Measurements from ENCODE around the gene CACHD1. TPM values are rescaled to one million over a fixed set of nuclear protein-coding genes. Genes with fewer than 3 reads are reported as not detected.

The CACHD1 gene
- total RNA-seq, 2 experiments from 2014 or later: not detected

- Histone ChIP-seq H3K9me2 (ENCODE audit: insufficient read depth, low read length) (no peaks in the 10 kb centered on the region), H3K4me1 (ENCODE audit: insufficient read depth, low read length, poor library complexity, severe bottlenecking) (no peaks in the 10 kb centered on the region), H3K36me3 (ENCODE audit: insufficient read depth, low read length) (no peaks in the 10 kb centered on the region), H4K20me1 (ENCODE audit: insufficient read depth, low read length) (no peaks in the 10 kb centered on the region), H3K4me3 (ENCODE audit: low read depth, low read length, poor library complexity, severe bottlenecking) (no peak overlapping the region), H3K4me2 (ENCODE audit: low read length) (no peak overlapping the region), H3K79me2 (ENCODE audit: insufficient read depth, low read depth, low read length) (no peaks in the 10 kb centered on the region), H3K27ac (ENCODE audit: low read depth, low read length, poor library complexity, severe bottlenecking) (no peak overlapping the region), H3K9me3 (ENCODE audit: low read length) (no peaks in the 10 kb centered on the region), H2AFZ (ENCODE audit: low read length) (no peak overlapping the region)
- POLR2A ChIA-PET: no interaction called here
- BruUV-seq (replicated peaks): no TSS peak
- DNase-seq (ENCODE audit: low spot score): no peak
- CTCF ChIA-PET (ENCODE audit: unreplicated experiment): no interaction called here
- TF ChIP-seq CTCF (conservative IDR thresholded peaks at IDR 0.05; ENCODE audit: low read length) (no peak), EZH2phosphoT487 (IDR thresholded peaks at IDR 0.05; ENCODE audit: borderline replicate concordance, low read depth, low read length) (no peak)
- intact Hi-C loops (cut with micrococcal nuclease; ENCODE audit: unreplicated experiment): loop anchor here (10.0 kb wide), 1 partner anchor 280 kb away; the partner anchor contains the start of gene JAK1
Observed at GRCh38 chr1:64685217-64685616, 215.3 kb downstream of the CACHD1 start.

GRCh38 chr1:64685765-64686341, 215.9 kb downstream of the CACHD1 start:
- TF ChIP-seq EZH2phosphoT487 (IDR thresholded peaks at IDR 0.05; ENCODE audit: borderline replicate concordance, low read depth, low read length): no peak
- no peak for TF ChIP-seq CTCF (conservative IDR thresholded peaks at IDR 0.05; ENCODE audit: low read length)
- no peaks in the 10 kb centered on the region for H3K79me2 ChIP-seq (ENCODE audit: insufficient read depth, low read depth, low read length)
- BruUV-seq (replicated peaks): no TSS peak

More at GRCh38 chr1:64685765-64686341, 215.9 kb downstream of the CACHD1 start:
- H2AFZ ChIP-seq (ENCODE audit: low read length): no peak overlapping the region
- H3K4me1 ChIP-seq (ENCODE audit: insufficient read depth, low read length, poor library complexity, severe bottlenecking): no peaks in the 10 kb centered on the region
- no peaks in the 10 kb centered on the region for H3K36me3 ChIP-seq (ENCODE audit: insufficient read depth, low read length)
- no peak overlapping the region for H3K27ac ChIP-seq (ENCODE audit: low read depth, low read length, poor library complexity, severe bottlenecking)
- no peak overlapping the region for H3K4me3 ChIP-seq (ENCODE audit: low read depth, low read length, poor library complexity, severe bottlenecking)
- no peak overlapping the region for H3K4me2 ChIP-seq (ENCODE audit: low read length)
- CTCF ChIA-PET (ENCODE audit: unreplicated experiment): no interaction called here
- no peaks in the 10 kb centered on the region for H3K9me3 ChIP-seq (ENCODE audit: low read length)
- POLR2A ChIA-PET: no interaction called here
- intact Hi-C loops (cut with micrococcal nuclease; ENCODE audit: unreplicated experiment): loop anchor here (1.0 to 10.0 kb wide), 4 partner anchors 138 to 389 kb away; partner anchors contain the start of gene JAK1
- no peak for DNase-seq (ENCODE audit: low spot score)
- H3K9me2 ChIP-seq (ENCODE audit: insufficient read depth, low read length): no peaks in the 10 kb centered on the region
- H4K20me1 ChIP-seq (ENCODE audit: insufficient read depth, low read length): no peaks in the 10 kb centered on the region
